HepG2 (cell line): ENCODE data around the gene ZPLD1. TPM values are rescaled to one million over a fixed set of nuclear protein-coding genes. Genes with fewer than 3 reads are reported as not detected.

Experiments
- ATAC-seq: fragments of 200-7000 bp; cut with Tn5 transposase; 3 replicates; pipeline ENCODE4 v1.9.1; 2020; ENCODE audit warnings: mild to moderate bottlenecking, moderate library complexity
- BruUV-seq: library from RNA; stranded (reverse); fragments of 400-500 nt; replicated peaks from 2 replicates; lab custom pipeline; 2021; lab: Mats Ljungman, UMichigan
- CTCF ChIA-PET: fragments of 300-600 bp; formaldehyde crosslinking; extraction: SDS; loops from one replicate; lab custom pipeline; 2021; ENCODE audit warnings: low total read pairs, inconsistent platforms, low intra/inter-chr PET ratio; lab: Yijun Ruan, JAX
- POLR2A ChIA-PET: fragments of 350-600 bp; sonication (Branson Sonifier 250); formaldehyde crosslinking; loops from one replicate; lab custom pipeline; 2020; ENCODE audit warnings: antibody characterized with exemption, inconsistent platforms; lab: Yijun Ruan, JAX
- DNase-seq: peaks from one replicate; pipeline ENCODE4 v3.0.0-alpha.2; 2015; ENCODE audit warnings: low spot score
- FAIRE-seq: peaks from 3 replicates; lab custom pipeline; 2011; peaks lifted over from hg19 to GRCh38; lab: Jason Lieb, UNC
- H2AFZ ChIP-seq: one replicate; pipeline ENCODE4 v1.6.1; 2011; ENCODE audit warnings: low read length, inconsistent platforms
- H3K27ac ChIP-seq: fragments of 300-600 bp; 3 replicates; pipeline ENCODE4 v1.8.0; 2011; ENCODE audit warnings: mixed run types, mild to moderate bottlenecking, mixed read lengths, low read length, inconsistent platforms; ENCODE audit not compliant: insufficient read depth; ENCODE audit errors: extremely low read length
- H3K27me3 ChIP-seq, 2 experiments: fragments of 200-600 bp in 1 of 2; 2 replicates in 1 of 2; 3 replicates in 1 of 2; pipeline versions ENCODE4 v1.6.0 to v1.8.0; 2011; ENCODE audit warnings: low read length in 2 of 2, mild to moderate bottlenecking in 2 of 2, moderate library complexity in 2 of 2, inconsistent platforms in 1 of 2; ENCODE audit not compliant: insufficient read depth in 2 of 2, control insufficient read depth in 1 of 2
- H3K36me3 ChIP-seq, 2 experiments: fragments of 200-600 bp in 1 of 2; replicated peaks in 1 of 2; 2 replicates in 1 of 2; 3 replicates in 1 of 2; pipeline versions ENCODE4 v1.5.1 to v1.8.0; 2011; ENCODE audit warnings: low read length in 2 of 2, inconsistent platforms in 1 of 2; ENCODE audit not compliant: insufficient read depth in 2 of 2, control insufficient read depth in 1 of 2
- H3K4me1 ChIP-seq: 2 replicates; pipeline ENCODE4 v1.5.1; 2012; ENCODE audit warnings: low read length, inconsistent platforms; ENCODE audit not compliant: insufficient read depth
- H3K4me2 ChIP-seq: 2 replicates; pipeline ENCODE4 v1.6.0; 2011; ENCODE audit warnings: low read depth, low read length, inconsistent platforms
- H3K4me3 ChIP-seq, 3 experiments: fragments of 200-600 bp in 1 of 3; sonication (generic), shearing (Covaris generic) in 1 of 3; replicated peaks in 1 of 3; 2 replicates each; pipeline ENCODE4 v1.5.1; 2011 to 2016; ENCODE audit warnings: low read length in 3 of 3, inconsistent platforms in 2 of 3, low read depth in 2 of 3, mild to moderate bottlenecking in 2 of 3, control low read depth in 1 of 3, mixed read lengths in 1 of 3; ENCODE audit not compliant: insufficient read depth in 1 of 3
- H3K79me2 ChIP-seq: one replicate; pipeline ENCODE4 v1.6.1; 2011; ENCODE audit warnings: low read length, inconsistent platforms; ENCODE audit not compliant: insufficient read depth
- H3K9ac ChIP-seq: 2 replicates; pipeline ENCODE4 v1.6.0; 2011; ENCODE audit warnings: mild to moderate bottlenecking, low read depth, low read length, inconsistent platforms; ENCODE audit not compliant: insufficient read depth
- H3K9me3 ChIP-seq: 2 replicates; pipeline ENCODE4 v1.5.1; 2012; ENCODE audit warnings: mild to moderate bottlenecking, low read length
- H4K20me1 ChIP-seq: 2 replicates; pipeline ENCODE4 v1.6.0; 2011; ENCODE audit warnings: inconsistent platforms, mild to moderate bottlenecking, low read length, moderate library complexity; ENCODE audit not compliant: insufficient read depth
- BRF2 ChIP-seq: sonication (generic); formaldehyde crosslinking; IDR thresholded peaks from 2 replicates; pipeline ENCODE4 v1.8.1; 2022; ENCODE audit warnings: mild to moderate bottlenecking, missing genetic modification reagents
- KDM2A ChIP-seq: sonication (generic); formaldehyde crosslinking; IDR thresholded peaks from 2 replicates; pipeline ENCODE4 v1.4.0; 2020; ENCODE audit warnings: low read depth, missing genetic modification reagents, borderline replicate concordance
- KDM5B ChIP-seq: sonication (generic); formaldehyde crosslinking; IDR thresholded peaks from 2 replicates; pipeline ENCODE4 v1.4.0; 2020; ENCODE audit warnings: missing genetic modification reagents, mild to moderate bottlenecking, borderline replicate concordance
- KIAA2018 ChIP-seq: sonication (generic); formaldehyde crosslinking; IDR thresholded peaks from 2 replicates; pipeline ENCODE4 v1.5.0; 2020; ENCODE audit warnings: mild to moderate bottlenecking, missing genetic modification reagents, borderline replicate concordance
- PHB2 ChIP-seq: fragments of 450-650 bp; IDR thresholded peaks from 2 replicates; pipeline ENCODE4 v1.6.1; 2018; ENCODE audit not compliant: partially characterized antibody
- RAD21 ChIP-seq: fragments of 450-650 bp; formaldehyde crosslinking; IDR thresholded peaks from 2 replicates; pipeline ENCODE4 v1.5.0; 2020; ENCODE audit warnings: mild to moderate bottlenecking
- ZBTB7A ChIP-seq: sonication (generic); formaldehyde crosslinking; IDR thresholded peaks from 2 replicates; pipeline ENCODE4 v1.8.0; 2022; ENCODE audit warnings: mild to moderate bottlenecking, missing genetic modification reagents
- ZNF333 ChIP-seq: sonication (generic); formaldehyde crosslinking; IDR thresholded peaks from 2 replicates; pipeline ENCODE4 v1.4.0; 2020; ENCODE audit warnings: mild to moderate bottlenecking, missing genetic modification reagents, borderline replicate concordance
- ZNF337 ChIP-seq: sonication (generic); formaldehyde crosslinking; IDR thresholded peaks from 2 replicates; pipeline ENCODE4 v1.5.1; 2020; ENCODE audit warnings: missing genetic modification reagents, low read depth, mild to moderate bottlenecking, borderline replicate concordance
- ZNF703 ChIP-seq: sonication (generic); formaldehyde crosslinking; IDR thresholded peaks from 2 replicates; pipeline ENCODE4 v1.5.1; 2020; ENCODE audit warnings: missing genetic modification reagents, mild to moderate bottlenecking, moderate library complexity, borderline replicate concordance
- ZNF788 ChIP-seq: sonication (generic); formaldehyde crosslinking; IDR thresholded peaks from 2 replicates; pipeline ENCODE4 v1.5.0; 2020; ENCODE audit warnings: mild to moderate bottlenecking, missing genetic modification reagents, borderline replicate concordance
- ZSCAN20 ChIP-seq: sonication (generic); formaldehyde crosslinking; IDR thresholded peaks from 2 replicates; pipeline ENCODE4 v1.4.0; 2020; ENCODE audit warnings: missing genetic modification reagents, mild to moderate bottlenecking, borderline replicate concordance
- WGBS: methylation state at CpG from one replicate; pipeline ENCODE4 v1.1.6; 2017; ENCODE audit warnings: low lambda C conversion rate; 5-methylcytosine and 5-hydroxymethylcytosine counted together
- in situ Hi-C: cut with HindIII; loops from 2 replicates; pipeline ENCODE4 v1.10.0; 2017; ENCODE audit warnings: low pct_unique_long_range_greater_than_20kb; ENCODE audit not compliant: extremely low pct_ligation_motif_present
- intact Hi-C: fragments of 100-400 bp; cut with micrococcal nuclease; formaldehyde crosslinking; loops from one replicate; pipeline ENCODE4 v1.10.0; 2022; ENCODE audit not compliant: unreplicated experiment
- polyA plus RNA-seq, 8 experiments: library from polyadenylated mRNA; depleted of rRNA in 3 of 8; stranded (reverse) in 7 of 8; unstranded in 1 of 8; fragments of >200 nt; fragmentation: Illumina TruSeq in 4 of 8; extraction: Trizol in 4 of 8; gene quantifications; 2 replicates each; pipeline versions ENCODE4 v1.2.1 to v1.2.3, GENCODE V29; 2011 to 2016; ENCODE audit warnings: low read depth in 4 of 8, missing spikeins in 1 of 8, mixed read lengths in 1 of 8; ENCODE audit not compliant: insufficient read depth in 1 of 8
- total RNA-seq, 5 experiments: library from RNA; depleted of rRNA; stranded (reverse); fragments of >200 nt; fragmentation: Illumina TruSeq; extraction: Trizol; gene quantifications; 2 replicates each; pipeline ENCODE4 v1.2.3, GENCODE V29; 2016; ENCODE audit warnings: low read depth in 1 of 5

ZPLD1 gene
- total and polyA plus RNA-seq, 2 of the 13 experiments (the other 11 are each of a cell fraction or from before 2014, with no cell fraction given), result not detected

- TF ChIP-seq KIAA2018 (no peak), ZNF333 (no peak), KDM5B (CRISPR knock-in tag) (no peak)
- TF ChIP-seq, all 625 proteins: peak for 0
Measured at GRCh38 chr3:102510663-102511062, 75.8 kb downstream of the ZPLD1 start (continued).

GRCh38 chr3:102511168-102511567 lies 76.4 kb downstream of the ZPLD1 start:
- no peak for DNase-seq
- Histone ChIP-seq H3K36me3 (no peaks in the 10 kb centered on the region), H3K27me3 (no peaks in the 10 kb centered on the region), H3K27ac (no peak overlapping the region), H2AFZ (no peak overlapping the region), H4K20me1 (no peaks in the 10 kb centered on the region), H3K4me2 (no peak overlapping the region), H3K4me3 (no peak overlapping the region), H3K4me1 (no peaks in the 10 kb centered on the region), H3K9ac (no peak overlapping the region), H3K79me2 (no peaks in the 10 kb centered on the region), H3K9me3 (peaks cover 4% of the 10 kb centered on the region; the same call in 1 of the 2 replicates)
- in situ Hi-C loops, result no loop called here
- intact Hi-C loops, result no loop called here
- ChIA-PET CTCF (no interaction called here), POLR2A (no interaction called here)
- no TSS peak for BruUV-seq
- 0% methylated on average over 1 of the region's 1 CpG for WGBS
- no peak for FAIRE-seq
- ATAC-seq, result no peak
- TF ChIP-seq ZBTB7A (CRISPR knock-in tag) (no peak), KDM2A (CRISPR knock-in tag) (no peak), PHB2 (no peak), ZSCAN20 (CRISPR knock-in tag) (no peak), BRF2 (no peak), ZNF703 (no peak), ZNF337 (CRISPR knock-in tag) (no peak), ZNF788 (CRISPR knock-in tag) (no peak), RAD21 (CRISPR knock-in tag) (no peak)
